GM19372 (cell line): Measurements from ENCODE around the gene HAO2.
"Not testable (repeated sequence)": the region's sequence is repeated elsewhere in the genome, so short reads cannot be mapped to it uniquely, and the experiment has no call there.

ENCODE experiments used
- ATAC-seq: cut with Tn5 transposase; IDR thresholded peaks from one replicate; pipeline ENCODE4 v1.9.1; 2021; ENCODE audit warnings: mild to moderate bottlenecking, low read depth, moderate library complexity; ENCODE audit not compliant: unreplicated experiment

HAO2 gene

GRCh38 chr1:119341372-119341947 lies 27.1 kb upstream of the HAO2 start:
- ATAC-seq, result no peak

- ATAC-seq, result no peak
These were observed 23.2 kb upstream of the HAO2 start for GRCh38 chr1:119345398-119345797.

- peak; percentile 81 for ATAC-seq
These were observed 20.7 kb upstream of the HAO2 start for GRCh38 chr1:119347858-119348257.

- ATAC-seq, result no peak
These were observed 19.6 kb upstream of the HAO2 start for GRCh38 chr1:119348941-119349340.

GRCh38 chr1:119350866-119351265 lies 17.7 kb upstream of the HAO2 start:
- ATAC-seq, result not testable (repeated sequence)

GRCh38 chr1:119351997-119352396 lies 16.6 kb upstream of the HAO2 start:
- ATAC-seq, result no peak

GRCh38 chr1:119353836-119354235 lies 14.7 kb upstream of the HAO2 start:
- no peak for ATAC-seq

- ATAC-seq, result no peak
These were observed 9.9 kb upstream of the HAO2 start for GRCh38 chr1:119358636-119359035.

- ATAC-seq, result no peak
These were observed 8.9 kb upstream of the HAO2 start for GRCh38 chr1:119359730-119360129.

GRCh38 chr1:119361205-119361604 lies 7.4 kb upstream of the HAO2 start:
- no peak for ATAC-seq

GRCh38 chr1:119361620-119362344 lies 6.8 kb upstream of the HAO2 start:
- no peak for ATAC-seq

GRCh38 chr1:119363162-119363561 lies 5.4 kb upstream of the HAO2 start:
- ATAC-seq, result no peak

- no peak for ATAC-seq
These were observed 3.9 kb upstream of the HAO2 start for GRCh38 chr1:119364640-119365039.

- ATAC-seq, result no peak
These were observed 2.2 kb upstream of the HAO2 start for GRCh38 chr1:119366424-119366823.

- ATAC-seq, result no peak
These were observed 1.0 kb upstream of the HAO2 start for GRCh38 chr1:119367432-119368124.

- ATAC-seq, result no peak
These were observed 2.2 kb downstream of the HAO2 start for GRCh38 chr1:119370748-119371147.

GRCh38 chr1:119371815-119372214 lies 3.2 kb downstream of the HAO2 start:
- no peak for ATAC-seq

GRCh38 chr1:119372503-119373086 lies 4.0 kb downstream of the HAO2 start:
- peak; percentile 68 for ATAC-seq

- no peak for ATAC-seq
These were observed 4.9 kb downstream of the HAO2 start for GRCh38 chr1:119373465-119373864.

- ATAC-seq, result no peak
These were observed 5.8 kb downstream of the HAO2 start for GRCh38 chr1:119374208-119374874.

GRCh38 chr1:119375366-119375765 lies 6.8 kb downstream of the HAO2 start:
- ATAC-seq, result no peak
